NCI-H345 treated with DMSO at 0.1 percent for 48 hours (cell line): ENCODE measurements around the gene MX1.

Experiments
- DNase-seq: peaks from one replicate; lab custom pipeline; 2025; ENCODE audit not compliant: unreplicated experiment; lab: John Stamatoyannopoulos, UW

MX1 gene

GRCh38 chr21:41489329-41489728 lies 63.3 kb downstream of the MX1 start:
- no peak for DNase-seq

- no peak for DNase-seq
Measured at GRCh38 chr21:41490330-41490729, 64.3 kb downstream of the MX1 start.

- DNase-seq, result no peak
Measured at GRCh38 chr21:41491412-41491811, 65.4 kb downstream of the MX1 start.

GRCh38 chr21:41494242-41494641 lies 68.2 kb downstream of the MX1 start:
- DNase-seq, result no peak

- DNase-seq, result no peak
Measured at GRCh38 chr21:41497008-41497407, 71.0 kb downstream of the MX1 start.

GRCh38 chr21:41497788-41498187 lies 71.7 kb downstream of the MX1 start:
- DNase-seq, result no peak

GRCh38 chr21:41499920-41500319 lies 73.9 kb downstream of the MX1 start:
- no peak for DNase-seq

GRCh38 chr21:41500363-41500762 lies 74.3 kb downstream of the MX1 start:
- no peak for DNase-seq

GRCh38 chr21:41500931-41501381 lies 74.9 kb downstream of the MX1 start:
- DNase-seq, result no peak

GRCh38 chr21:41501919-41502318 lies 75.9 kb downstream of the MX1 start:
- no peak for DNase-seq

GRCh38 chr21:41503331-41503730 lies 77.3 kb downstream of the MX1 start:
- no peak for DNase-seq

- no peak for DNase-seq
Measured at GRCh38 chr21:41504030-41504429, 78.0 kb downstream of the MX1 start.

GRCh38 chr21:41506005-41506594 lies 80.1 kb downstream of the MX1 start:
- DNase-seq, result no peak

GRCh38 chr21:41506611-41507520 lies 80.8 kb downstream of the MX1 start:
- DNase-seq, result no peak

GRCh38 chr21:41507521-41508414 lies 81.7 kb downstream of the MX1 start, which contains the start of gene TMPRSS2:
TSS of gene TMPRSS2 (minus strand) at chr21:41508158. CDS start at chr21:41498133, 10,025 bp downstream.
- DNase-seq, result no peak

- no peak for DNase-seq
Measured at GRCh38 chr21:41508415-41509144, 82.5 kb downstream of the MX1 start.
